Endothelial cell of umbilical vein (primary cell): ENCODE results near the gene PGD. TPM values are rescaled to one million over a fixed set of nuclear protein-coding genes. Genes with fewer than 3 reads are reported as not detected.
A peak's percentile ranks its signal among the peaks of the same experiment; 100 is the strongest.

Source experiments
- BruUV-seq: library from RNA; stranded (reverse); fragments of 400-500 nt; replicated peaks from 2 replicates; lab custom pipeline; 2021; lab: Mats Ljungman, UMichigan
- CTCF ChIA-PET: fragments of 300-600, 350-600 bp; sonication (Branson Sonifier 250); formaldehyde crosslinking; loops from one replicate; lab custom pipeline; 2021; ENCODE audit warnings: antibody characterized with exemption, inconsistent platforms; lab: Charles Lee
- POLR2A ChIA-PET: fragments of 300-600, 350-600 bp; sonication (Branson Sonifier 250); formaldehyde crosslinking; loops from one replicate; lab custom pipeline; 2021; ENCODE audit warnings: antibody characterized with exemption, inconsistent platforms; lab: Charles Lee
- DNase-seq: peaks from one replicate; pipeline ENCODE4 v3.0.0-alpha.2; 2011; ENCODE audit warnings: low read depth, low spot score
- FAIRE-seq: peaks from 2 replicates; lab custom pipeline; 2011; peaks lifted over from hg19 to GRCh38; lab: Jason Lieb, UNC
- H2AFZ ChIP-seq: 2 replicates; pipeline ENCODE4 v1.6.0; 2012; ENCODE audit warnings: low read depth, low read length, control low read depth, inconsistent platforms
- H3K27ac ChIP-seq: 2 replicates; pipeline ENCODE4 v1.5.1; 2011; ENCODE audit warnings: low read depth, mild to moderate bottlenecking, control low read depth, low read length, moderate library complexity; ENCODE audit not compliant: insufficient read depth
- H3K27me3 ChIP-seq, 2 experiments: 2 replicates each; pipeline versions ENCODE4 v1.6.0 to v1.6.1; 2011; ENCODE audit warnings: low read length in 2 of 2, mixed read lengths in 1 of 2; ENCODE audit not compliant: control insufficient read depth in 2 of 2, insufficient read depth in 2 of 2
- H3K36me3 ChIP-seq, 2 experiments: 2 replicates in 1 of 2; 3 replicates in 1 of 2; pipeline ENCODE4 v1.5.1; 2011; ENCODE audit warnings: low read length in 2 of 2, mild to moderate bottlenecking in 1 of 2, moderate library complexity in 1 of 2; ENCODE audit not compliant: control insufficient read depth in 2 of 2, insufficient read depth in 2 of 2; ENCODE audit errors: extremely low read depth in 1 of 2
- H3K4me1 ChIP-seq: 3 replicates; pipeline ENCODE4 v1.5.1; 2011; ENCODE audit warnings: mild to moderate bottlenecking, low read length; ENCODE audit not compliant: control insufficient read depth, insufficient read depth; ENCODE audit errors: extremely low read depth
- H3K4me2 ChIP-seq: 2 replicates; pipeline ENCODE4 v1.6.1; 2011; ENCODE audit warnings: low read length, control low read depth, mixed read lengths; ENCODE audit not compliant: insufficient read depth
- H3K4me3 ChIP-seq, 3 experiments: fragments of 200-600 bp in 1 of 3; sonication (generic), shearing (Covaris generic) in 1 of 3; replicated peaks in 1 of 3; 2 replicates each; pipeline ENCODE4 v1.5.1; 2011 to 2016; ENCODE audit warnings: control low read depth in 3 of 3, low read length in 3 of 3, mild to moderate bottlenecking in 2 of 3, inconsistent platforms in 1 of 3, low read depth in 1 of 3, moderate library complexity in 1 of 3; ENCODE audit not compliant: insufficient read depth in 1 of 3
- H3K79me2 ChIP-seq: 2 replicates; pipeline ENCODE4 v1.6.0; 2012; ENCODE audit warnings: low read length, inconsistent platforms; ENCODE audit not compliant: control insufficient read depth, insufficient read depth
- H3K9ac ChIP-seq: replicated peaks from 2 replicates; pipeline ENCODE3; 2011; ENCODE audit warnings: low read length, control low read depth; ENCODE audit not compliant: insufficient read depth; ENCODE audit errors: extremely low read depth
- H3K9me1 ChIP-seq: replicated peaks from 3 replicates; pipeline ENCODE4 v1.6.0; 2011; ENCODE audit warnings: mild to moderate bottlenecking, low read length; ENCODE audit not compliant: control insufficient read depth, insufficient read depth; ENCODE audit errors: extremely low read depth
- H3K9me3 ChIP-seq: replicated peaks from 2 replicates; pipeline ENCODE4 v1.5.1; 2012; ENCODE audit warnings: low read length, inconsistent platforms; ENCODE audit not compliant: control insufficient read depth, insufficient read depth
- H4K20me1 ChIP-seq: replicated peaks from 2 replicates; pipeline ENCODE3; 2011; ENCODE audit warnings: mild to moderate bottlenecking, low read length; ENCODE audit not compliant: control insufficient read depth, insufficient read depth; ENCODE audit errors: extremely low read depth
- CTCF ChIP-seq, 2 donors: IDR thresholded peaks; 1 replicate in 1 of 2; 2 replicates in 1 of 2; pipeline ENCODE4 v1.5.1; 2011; ENCODE audit warnings: low read length in 2 of 2, mild to moderate bottlenecking in 2 of 2, moderate library complexity in 2 of 2, control low read depth in 1 of 2, inconsistent platforms in 1 of 2, low read depth in 1 of 2; ENCODE audit not compliant: insufficient read depth in 1 of 2; ENCODE audit errors: extremely low read depth in 1 of 2
- EZH2 ChIP-seq: IDR thresholded peaks from 2 replicates; pipeline ENCODE4 v1.6.1; 2012; ENCODE audit warnings: borderline replicate concordance, low read depth, mild to moderate bottlenecking, moderate library complexity, low read length, inconsistent platforms; ENCODE audit not compliant: severe bottlenecking
- FOS ChIP-seq: IDR thresholded peaks from 2 replicates; pipeline ENCODE4 v1.6.1; 2011; ENCODE audit warnings: mild to moderate bottlenecking, low read length, moderate library complexity, borderline replicate concordance; ENCODE audit not compliant: insufficient read depth
- GATA2 ChIP-seq: IDR thresholded peaks from 2 replicates; pipeline ENCODE4 v1.7.0; 2011; ENCODE audit warnings: low read depth, mild to moderate bottlenecking, moderate library complexity, mixed read lengths, low read length; ENCODE audit not compliant: insufficient read length, insufficient read depth
- JUN ChIP-seq: IDR thresholded peaks from 2 replicates; pipeline ENCODE4 v1.6.1; 2011; ENCODE audit warnings: borderline replicate concordance, low read depth; ENCODE audit not compliant: insufficient read length, insufficient read depth
- MAX ChIP-seq: IDR thresholded peaks from 2 replicates; pipeline ENCODE4 v1.6.1; 2011; ENCODE audit not compliant: insufficient read depth, insufficient read length
- MYC ChIP-seq: IDR thresholded peaks from one replicate; pipeline ENCODE4 v1.6.1; 2011; ENCODE audit warnings: mild to moderate bottlenecking, low read depth, low read length
- POLR2A ChIP-seq: IDR thresholded peaks from 2 replicates; pipeline ENCODE4 v1.6.1; 2012; ENCODE audit warnings: low read depth, mild to moderate bottlenecking, control low read depth, low read length
- POLR2AphosphoS5 ChIP-seq: IDR thresholded peaks from 2 replicates; pipeline ENCODE4 v1.6.1; 2012; ENCODE audit warnings: low read depth, mild to moderate bottlenecking, control low read depth, low read length, moderate library complexity; ENCODE audit not compliant: insufficient read depth
- dilution Hi-C: fragments of 300-500 bp; cut with MboI; formaldehyde crosslinking; loops from one replicate; pipeline ENCODE4 v1.15.0; 2019; ENCODE audit warnings: low sequenced_read_pairs; ENCODE audit not compliant: extremely low pct_ligation_motif_present
- intact Hi-C: fragments of 100-400 bp; cut with micrococcal nuclease; formaldehyde crosslinking; loops from one replicate; pipeline ENCODE4 v1.10.0; 2022
- polyA plus RNA-seq, 4 experiments: library from polyadenylated mRNA; depleted of rRNA in 3 of 4; stranded (reverse) in 3 of 4; unstranded in 1 of 4; fragments of >200 nt; gene quantifications; 2 replicates each; pipeline versions ENCODE4 v1.2.1 to v1.2.3, GENCODE V29; 2011 to 2012; ENCODE audit warnings: missing spikeins in 1 of 4
- total RNA-seq: library from RNA; stranded (reverse); gene quantifications from 2 replicates; pipeline ENCODE4 v1.2.3, GENCODE V29; 2021

Gene PGD
- total and polyA plus RNA-seq, 2 donors (not counting 3 experiments of a cell fraction or from before 2014, with no cell fraction given), result 196 to 303 TPM

- intact Hi-C loops (loop anchor here (5.0 kb wide), 1 partner anchor 489 kb away; no protein-coding TSS in a partner anchor), dilution Hi-C loops (no loop called here)
- Histone ChIP-seq H4K20me1 (no peaks in the 10 kb centered on the region), H3K36me3 (peaks cover 2 to 20% of the 10 kb centered on the region in 2 experiments), H3K4me3 (no peak overlapping the region), H2AFZ (no peak overlapping the region), H3K27ac (peak overlapping the region; percentile 51), H3K27me3 (no peaks in the 10 kb centered on the region), H3K9ac (no peak overlapping the region), H3K4me2 (no peak overlapping the region), H3K4me1 (peaks cover 3% of the 10 kb centered on the region), H3K9me1 (no peaks in the 10 kb centered on the region), H3K79me2 (no peaks in the 10 kb centered on the region), H3K9me3 (no peaks in the 10 kb centered on the region)
- peak; percentile 21 for FAIRE-seq
- BruUV-seq, result TSS peak; percentile 55
- TF ChIP-seq MAX, result no peak
- TF ChIP-seq POLR2A, result no peak
- no peak for TF ChIP-seq GATA2
- no peak for TF ChIP-seq MYC
- TF ChIP-seq POLR2AphosphoS5, result no peak
- TF ChIP-seq EZH2, result no peak
- no peak for TF ChIP-seq JUN
- TF ChIP-seq FOS, result no peak
- TF ChIP-seq CTCF (IDR thresholded peaks at IDR 0.05; ENCODE audit: extremely low read depth in 1 of 2, insufficient read depth in 1 of 2, low read depth in 1 of 2, low read length in 2 of 2), result no peak
- ChIA-PET POLR2A (interaction anchor here (0.9 to 1.4 kb wide), 2 partner anchors 21 to 37 kb away, joined by 3 to 6 read pairs; partner anchors contain the start of gene PGD), CTCF (interaction anchor here (0.9 to 2.3 kb wide), 15 partner anchors 8 to 116 kb away, joined by 3 to 58 read pairs (median 11); partner anchors contain the start of genes CENPS and PGD)
- peak; percentile 44 for DNase-seq
These were observed 20.6 kb upstream of the PGD start for GRCh38 chr1:10378081-10378841.
